RWPE1 (cell line): ENCODE measurements around the gene COPZ2.
"Not testable (repeated sequence)": the region's sequence is repeated elsewhere in the genome, so short reads cannot be mapped to it uniquely, and the experiment has no call there.

Source experiments
- CTCF ChIA-PET: fragments of 350-600 bp; sonication (Branson Sonifier 250); formaldehyde crosslinking; extraction: SDS; loops from one replicate; lab custom pipeline; 2021; lab: Yijun Ruan, JAX
- POLR2A ChIA-PET: fragments of 400-600 bp; formaldehyde crosslinking; extraction: SDS; loops from one replicate; lab custom pipeline; 2020; ENCODE audit warnings: antibody characterized with exemption; ENCODE audit not compliant: low non-redundant PET; lab: Yijun Ruan, JAX
- DNase-seq: peaks from one replicate; pipeline ENCODE4 v3.0.0; 2012; ENCODE audit warnings: low spot score
- H3K27ac ChIP-seq: fragments of 450-650 bp; 2 replicates; pipeline ENCODE4 v1.5.1; 2017
- TF ChIP-seq, protein P1 (sequence below): fragments of 450-650 bp; conservative IDR thresholded peaks from 2 replicates; pipeline ENCODE4 v1.5.1; 2017; ENCODE audit warnings: low read depth, mild to moderate bottlenecking

Gene COPZ2

DNA sequence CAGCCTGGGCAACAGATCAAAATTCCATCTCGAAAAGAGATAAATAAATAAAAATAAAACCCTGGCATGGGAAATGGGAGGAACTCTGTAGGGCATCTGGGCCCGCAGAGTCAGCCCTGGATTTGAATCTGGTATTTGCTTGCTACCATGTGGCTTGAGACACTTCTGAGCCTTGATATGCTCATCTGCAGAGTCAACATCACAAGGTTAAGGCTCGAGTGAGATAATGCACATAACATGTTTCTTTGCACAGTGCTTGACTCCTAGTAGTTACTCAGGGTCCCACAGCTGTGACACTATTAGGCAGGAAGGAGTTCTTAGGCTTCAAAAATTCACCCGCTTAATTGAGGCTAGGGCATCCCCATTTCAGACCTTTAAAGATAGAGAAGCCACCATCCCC is 45.4 kb downstream of the COPZ2 start:
- TF ChIP-seq, protein P1, sequence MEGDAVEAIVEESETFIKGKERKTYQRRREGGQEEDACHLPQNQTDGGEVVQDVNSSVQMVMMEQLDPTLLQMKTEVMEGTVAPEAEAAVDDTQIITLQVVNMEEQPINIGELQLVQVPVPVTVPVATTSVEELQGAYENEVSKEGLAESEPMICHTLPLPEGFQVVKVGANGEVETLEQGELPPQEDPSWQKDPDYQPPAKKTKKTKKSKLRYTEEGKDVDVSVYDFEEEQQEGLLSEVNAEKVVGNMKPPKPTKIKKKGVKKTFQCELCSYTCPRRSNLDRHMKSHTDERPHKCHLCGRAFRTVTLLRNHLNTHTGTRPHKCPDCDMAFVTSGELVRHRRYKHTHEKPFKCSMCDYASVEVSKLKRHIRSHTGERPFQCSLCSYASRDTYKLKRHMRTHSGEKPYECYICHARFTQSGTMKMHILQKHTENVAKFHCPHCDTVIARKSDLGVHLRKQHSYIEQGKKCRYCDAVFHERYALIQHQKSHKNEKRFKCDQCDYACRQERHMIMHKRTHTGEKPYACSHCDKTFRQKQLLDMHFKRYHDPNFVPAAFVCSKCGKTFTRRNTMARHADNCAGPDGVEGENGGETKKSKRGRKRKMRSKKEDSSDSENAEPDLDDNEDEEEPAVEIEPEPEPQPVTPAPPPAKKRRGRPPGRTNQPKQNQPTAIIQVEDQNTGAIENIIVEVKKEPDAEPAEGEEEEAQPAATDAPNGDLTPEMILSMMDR = no peak
- no peak overlapping the region for H3K27ac ChIP-seq
- POLR2A ChIA-PET = no interaction called here
- CTCF ChIA-PET = interaction anchor here (0.7 kb wide), 1 partner anchor 22 kb away, joined by 4 read pairs; no protein-coding TSS in a partner anchor
- DNase-seq = no peak

DNA sequence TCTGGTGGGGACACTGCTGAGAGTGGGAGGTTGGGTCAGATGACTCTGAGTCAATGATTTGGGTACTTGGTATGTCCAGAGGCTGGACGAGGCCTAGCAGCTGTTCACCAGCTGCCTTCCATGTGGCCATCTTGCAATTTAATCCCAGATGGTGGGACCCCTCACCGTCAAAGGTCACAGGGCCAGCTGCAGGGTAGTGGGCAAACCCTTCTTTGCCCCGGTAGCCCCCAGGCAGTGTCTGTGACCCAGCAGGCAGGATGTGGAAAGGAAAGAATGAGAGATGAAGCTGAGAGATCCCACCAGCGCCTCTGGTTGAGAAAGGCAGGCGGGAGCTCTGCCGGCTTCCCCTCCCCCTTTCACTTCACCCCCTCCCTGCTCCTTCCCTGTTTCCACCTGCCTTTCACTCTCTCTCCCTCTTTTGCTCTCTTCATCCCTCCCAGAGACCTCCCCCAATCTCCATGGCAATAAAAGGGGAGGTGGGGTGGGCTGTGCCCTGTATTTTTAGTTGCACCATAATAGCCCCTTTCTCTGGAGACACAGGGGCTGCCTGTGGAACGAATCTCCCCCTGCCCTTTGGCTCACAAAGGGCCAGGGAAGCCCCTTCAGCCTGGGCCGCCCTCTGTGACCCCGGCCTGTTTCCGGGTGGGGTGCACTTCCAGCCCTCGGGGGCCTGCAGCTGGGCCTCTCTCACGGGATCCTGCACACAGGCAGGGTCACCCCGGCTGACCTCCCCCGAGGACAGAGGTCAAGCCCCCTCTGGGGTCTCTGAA is 46.5 kb downstream of the COPZ2 start:
- H3K27ac ChIP-seq = no peak overlapping the region
- CTCF ChIA-PET = no interaction called here
- POLR2A ChIA-PET = no interaction called here
- no peak for DNase-seq
- TF ChIP-seq, protein P1 = no peak

DNA sequence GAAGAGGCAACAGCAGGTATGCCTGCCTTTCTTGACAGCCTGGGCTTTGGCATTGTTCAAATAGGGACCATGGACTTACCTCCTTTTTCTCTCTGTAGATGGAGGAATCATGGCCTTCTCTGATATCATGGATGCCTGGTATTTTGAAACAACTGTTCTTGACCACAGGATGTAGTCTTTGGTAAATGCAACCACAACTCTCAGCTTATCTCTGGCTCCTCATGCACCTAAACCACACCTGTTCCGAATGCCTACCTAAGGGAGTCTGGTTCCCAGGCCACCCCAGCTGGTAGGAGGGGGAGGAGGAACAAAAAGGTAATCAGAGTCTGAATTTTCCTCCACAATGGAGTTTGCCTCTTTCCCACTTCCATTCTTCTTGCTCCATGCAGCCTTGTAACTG is 47.9 kb downstream of the COPZ2 start:
- TF ChIP-seq, protein P1 = no peak
- POLR2A ChIA-PET = no interaction called here
- DNase-seq = no peak
- CTCF ChIA-PET = interaction anchor here (0.7 kb wide), 1 partner anchor 158 kb away, joined by 4 read pairs; no protein-coding TSS in a partner anchor
- no peak overlapping the region for H3K27ac ChIP-seq

DNA sequence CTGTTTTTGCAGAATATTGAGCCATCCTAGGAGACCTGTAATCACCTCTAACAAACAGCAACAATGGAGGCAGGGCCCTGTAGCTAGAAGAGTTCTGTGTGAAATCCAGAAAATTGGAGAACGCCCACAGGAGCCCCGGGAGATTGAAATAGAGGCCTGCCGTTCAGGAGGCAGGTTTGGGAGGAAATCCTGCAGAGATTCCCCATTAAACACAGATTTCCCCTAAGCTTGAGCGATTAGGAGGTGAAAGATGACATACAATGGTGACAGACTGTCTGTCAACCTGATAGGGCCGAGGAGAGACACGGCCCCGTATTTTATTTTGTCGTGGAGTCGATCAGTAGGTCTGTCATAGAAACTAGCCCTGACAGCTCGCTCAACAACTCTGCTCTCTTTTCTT is 48.4 kb downstream of the COPZ2 start:
- TF ChIP-seq, protein P1 = no peak
- CTCF ChIA-PET = interaction anchor here (0.7 kb wide), 1 partner anchor 33 kb away, joined by 3 read pairs; no protein-coding TSS in a partner anchor
- no peak for DNase-seq
- POLR2A ChIA-PET = no interaction called here
- no peak overlapping the region for H3K27ac ChIP-seq

DNA sequence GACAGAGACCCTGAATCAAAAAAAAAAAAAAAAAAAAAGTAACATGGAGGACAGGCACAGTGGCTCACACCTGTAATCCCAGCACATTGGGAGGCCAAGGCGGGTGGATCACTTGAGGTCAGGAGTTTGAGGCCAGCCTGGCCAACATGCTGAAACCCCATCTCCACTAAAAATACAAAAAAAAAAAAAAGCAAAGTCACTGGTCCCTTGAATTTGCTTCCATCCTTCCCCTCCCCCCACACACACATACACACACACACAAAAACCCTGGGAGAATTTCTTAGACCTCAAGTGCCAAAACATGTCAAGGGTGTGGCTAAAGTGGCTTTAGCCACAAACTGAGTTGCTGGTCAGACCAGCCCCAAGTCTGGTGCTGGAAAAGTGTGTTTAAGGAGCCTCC is 49.2 kb downstream of the COPZ2 start:
- H3K27ac ChIP-seq, POLR2A ChIA-PET, DNase-seq: not testable (repeated sequence)
- CTCF ChIA-PET = interaction anchor here (0.7 kb wide), 1 partner anchor 32 kb away, joined by 3 read pairs; no protein-coding TSS in a partner anchor

DNA sequence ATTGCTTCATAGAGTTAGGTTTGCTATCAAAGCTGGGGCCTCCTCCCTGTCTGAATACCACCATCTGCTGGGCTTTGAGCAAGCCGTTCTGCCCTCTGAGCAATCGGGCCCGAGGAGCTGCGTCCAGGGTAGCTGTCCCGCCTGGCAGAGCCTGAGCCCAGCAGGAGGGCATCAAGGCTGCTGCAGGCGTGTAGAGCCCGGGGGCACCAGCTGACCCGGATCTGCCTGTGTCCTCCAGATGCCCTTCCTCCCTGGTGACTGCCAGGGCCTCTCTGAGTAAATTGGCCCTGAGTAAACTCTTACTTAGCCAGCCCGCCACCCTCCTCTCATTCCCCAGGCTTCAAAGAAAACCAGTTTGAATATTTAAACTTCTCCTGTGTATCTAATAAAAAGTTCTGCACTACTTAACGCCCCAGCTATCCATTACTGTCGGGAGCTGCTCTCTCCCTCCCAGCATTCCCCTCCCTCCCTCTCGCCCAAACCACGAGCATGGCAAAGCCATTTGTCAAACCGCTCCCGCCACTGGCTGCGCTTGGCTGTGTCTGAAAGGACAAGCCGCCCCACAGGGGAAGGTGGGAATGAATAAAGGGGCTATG is 50.3 kb downstream of the COPZ2 start:
- H3K27ac ChIP-seq = no peak overlapping the region
- DNase-seq = no peak
- CTCF ChIA-PET = no interaction called here
- POLR2A ChIA-PET = no interaction called here
- TF ChIP-seq, protein P1 = no peak

DNA sequence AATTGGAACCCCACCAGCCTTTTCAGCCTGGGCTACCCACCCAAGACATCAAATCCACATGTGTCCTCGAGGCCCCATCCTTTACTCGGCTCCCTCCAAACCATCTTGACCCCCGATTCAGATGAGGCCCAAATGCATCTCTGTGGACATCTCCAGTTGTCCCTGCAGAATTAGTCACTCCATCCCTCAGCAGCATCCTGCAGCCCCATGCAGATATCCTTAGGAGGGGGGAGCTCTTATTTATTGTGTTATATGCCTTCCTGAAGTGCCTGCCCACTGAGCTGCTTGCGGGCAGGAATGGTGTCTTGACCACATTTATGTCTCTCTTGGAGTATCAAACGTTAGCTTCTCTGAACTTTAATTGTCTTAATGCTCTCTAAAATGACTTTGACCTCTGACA is 51.1 kb downstream of the COPZ2 start:
- TF ChIP-seq, protein P1 = no peak
- no peak for DNase-seq
- no peak overlapping the region for H3K27ac ChIP-seq
- ChIA-PET POLR2A (no interaction called here), CTCF (interaction anchor here (0.7 kb wide), 1 partner anchor 89 kb away, joined by 3 read pairs; no protein-coding TSS in a partner anchor)
